ENCODE results near the gene MTFR1L. TPM values are rescaled to one million over a fixed set of nuclear protein-coding genes. Genes with fewer than 3 reads are reported as not detected.

Gene MTFR1L
- total RNA-seq, 1 experiment from 2014 or later, result 28.9 TPM

DNA sequence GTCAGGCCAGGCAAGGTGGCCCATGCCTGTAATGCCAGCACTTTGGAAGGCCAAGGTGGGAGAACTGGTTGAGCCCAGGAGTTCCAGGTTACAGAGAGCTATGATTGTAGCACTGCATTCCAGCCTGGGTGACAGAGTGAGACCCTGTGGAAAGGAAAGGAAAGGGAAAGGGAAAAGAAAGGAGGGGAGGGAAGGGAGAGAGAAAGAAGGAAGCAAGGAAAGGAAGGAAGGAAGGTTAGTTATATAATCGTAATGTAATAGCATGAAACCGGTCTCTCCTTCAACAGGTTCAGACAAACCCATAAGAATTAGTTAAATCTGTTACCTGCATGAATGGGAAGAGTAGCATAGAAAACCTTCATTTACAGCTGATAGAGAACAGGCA, 56.9 kb downstream of the MTFR1L start:
- H3K4me3 Mint-ChIP-seq, result no peak overlapping the region
- peaks cover 21% of the 10 kb centered on the region for H3K27me3 Mint-ChIP-seq (ENCODE audit: low read depth)
- ChIA-PET CTCF (interaction anchor here (1.2 to 4.1 kb wide), 3 partner anchors 19 to 287 kb away, joined by 3 to 55 read pairs (median 6); no protein-coding TSS in a partner anchor), POLR2A (interaction anchor here (2.5 kb wide), 1 partner anchor 16 kb away, joined by 16 read pairs; no protein-coding TSS in a partner anchor)
- TF ChIP-seq, protein P1, sequence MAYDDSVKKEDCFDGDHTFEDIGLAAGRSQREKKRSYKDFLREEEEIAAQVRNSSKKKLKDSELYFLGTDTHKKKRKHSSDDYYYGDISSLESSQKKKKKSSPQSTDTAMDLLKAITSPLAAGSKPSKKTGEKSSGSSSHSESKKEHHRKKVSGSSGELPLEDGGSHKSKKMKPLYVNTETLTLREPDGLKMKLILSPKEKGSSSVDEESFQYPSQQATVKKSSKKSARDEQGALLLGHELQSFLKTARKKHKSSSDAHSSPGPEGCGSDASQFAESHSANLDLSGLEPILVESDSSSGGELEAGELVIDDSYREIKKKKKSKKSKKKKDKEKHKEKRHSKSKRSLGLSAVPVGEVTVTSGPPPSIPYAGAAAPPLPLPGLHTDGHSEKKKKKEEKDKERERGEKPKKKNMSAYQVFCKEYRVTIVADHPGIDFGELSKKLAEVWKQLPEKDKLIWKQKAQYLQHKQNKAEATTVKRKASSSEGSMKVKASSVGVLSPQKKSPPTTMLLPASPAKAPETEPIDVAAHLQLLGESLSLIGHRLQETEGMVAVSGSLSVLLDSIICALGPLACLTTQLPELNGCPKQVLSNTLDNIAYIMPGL (CRISPR knock-in tag; IDR thresholded peaks at IDR 0.05), result no peak
- TF ChIP-seq TP53 (CRISPR knock-in tag; IDR thresholded peaks at IDR 0.05), result no peak
- no peaks in the 10 kb centered on the region for H3K36me3 Mint-ChIP-seq
- no peak for DNase-seq (ENCODE audit: low spot score)
- H3K27ac Mint-ChIP-seq, result no peak overlapping the region
- H3K4me1 Mint-ChIP-seq, result peaks cover 13% of the 10 kb centered on the region
- ATAC-seq, result no peak
- no peaks in the 10 kb centered on the region for H3K9me3 Mint-ChIP-seq

DNA sequence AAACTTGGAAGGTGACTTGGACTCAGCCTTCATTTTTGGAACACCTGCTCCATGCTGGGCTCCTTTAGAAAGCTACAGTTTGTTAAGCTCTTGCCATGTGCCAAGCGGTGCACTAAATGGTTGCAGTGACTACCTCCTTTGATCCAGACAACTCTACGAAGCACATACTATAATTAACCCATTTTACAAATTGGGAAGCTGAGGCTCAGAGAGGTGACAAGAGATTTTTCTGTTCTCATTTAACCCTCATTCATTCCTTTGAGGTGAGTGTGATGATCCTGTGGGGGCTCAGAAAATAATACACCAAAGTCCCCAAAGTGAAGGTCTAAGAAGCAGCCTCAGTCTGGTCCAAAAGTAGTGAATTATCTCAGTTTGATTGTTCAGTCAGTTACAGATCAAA, 57.4 kb downstream of the MTFR1L start:
- H3K27me3 Mint-ChIP-seq (ENCODE audit: low read depth), result peaks cover 21% of the 10 kb centered on the region
- CTCF ChIA-PET, result interaction anchor here (4.1 kb wide), 1 partner anchor 19 kb away, joined by 55 read pairs; no protein-coding TSS in a partner anchor
- no peaks in the 10 kb centered on the region for H3K9me3 Mint-ChIP-seq
- no peak overlapping the region for H3K4me3 Mint-ChIP-seq
- no peak overlapping the region for H3K27ac Mint-ChIP-seq
- DNase-seq (ENCODE audit: low spot score), result no peak
- POLR2A ChIA-PET, result no interaction called here
- TF ChIP-seq, protein P2, sequence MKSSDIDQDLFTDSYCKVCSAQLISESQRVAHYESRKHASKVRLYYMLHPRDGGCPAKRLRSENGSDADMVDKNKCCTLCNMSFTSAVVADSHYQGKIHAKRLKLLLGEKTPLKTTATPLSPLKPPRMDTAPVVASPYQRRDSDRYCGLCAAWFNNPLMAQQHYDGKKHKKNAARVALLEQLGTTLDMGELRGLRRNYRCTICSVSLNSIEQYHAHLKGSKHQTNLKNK (CRISPR knock-in tag; IDR thresholded peaks at IDR 0.05), result no peak
- no peak for TF ChIP-seq TCF7 (CRISPR knock-in tag; IDR thresholded peaks at IDR 0.05; ENCODE audit: low read depth)
- no peak for TF ChIP-seq ZNF416 (CRISPR knock-in tag; IDR thresholded peaks at IDR 0.05)
- no peak for TF ChIP-seq NFYB (CRISPR knock-in tag; conservative IDR thresholded peaks at IDR 0.05; ENCODE audit: low read depth)
- no peak for TF ChIP-seq IRF2 (CRISPR knock-in tag; IDR thresholded peaks at IDR 0.05; ENCODE audit: borderline replicate concordance, low read depth)
- no peak for TF ChIP-seq NFATC4 (CRISPR knock-in tag; IDR thresholded peaks at IDR 0.05)
- TF ChIP-seq, protein P3, sequence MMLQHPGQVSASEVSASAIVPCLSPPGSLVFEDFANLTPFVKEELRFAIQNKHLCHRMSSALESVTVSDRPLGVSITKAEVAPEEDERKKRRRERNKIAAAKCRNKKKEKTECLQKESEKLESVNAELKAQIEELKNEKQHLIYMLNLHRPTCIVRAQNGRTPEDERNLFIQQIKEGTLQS (CRISPR knock-in tag; conservative IDR thresholded peaks at IDR 0.05), result no peak
- TF ChIP-seq, protein P4, sequence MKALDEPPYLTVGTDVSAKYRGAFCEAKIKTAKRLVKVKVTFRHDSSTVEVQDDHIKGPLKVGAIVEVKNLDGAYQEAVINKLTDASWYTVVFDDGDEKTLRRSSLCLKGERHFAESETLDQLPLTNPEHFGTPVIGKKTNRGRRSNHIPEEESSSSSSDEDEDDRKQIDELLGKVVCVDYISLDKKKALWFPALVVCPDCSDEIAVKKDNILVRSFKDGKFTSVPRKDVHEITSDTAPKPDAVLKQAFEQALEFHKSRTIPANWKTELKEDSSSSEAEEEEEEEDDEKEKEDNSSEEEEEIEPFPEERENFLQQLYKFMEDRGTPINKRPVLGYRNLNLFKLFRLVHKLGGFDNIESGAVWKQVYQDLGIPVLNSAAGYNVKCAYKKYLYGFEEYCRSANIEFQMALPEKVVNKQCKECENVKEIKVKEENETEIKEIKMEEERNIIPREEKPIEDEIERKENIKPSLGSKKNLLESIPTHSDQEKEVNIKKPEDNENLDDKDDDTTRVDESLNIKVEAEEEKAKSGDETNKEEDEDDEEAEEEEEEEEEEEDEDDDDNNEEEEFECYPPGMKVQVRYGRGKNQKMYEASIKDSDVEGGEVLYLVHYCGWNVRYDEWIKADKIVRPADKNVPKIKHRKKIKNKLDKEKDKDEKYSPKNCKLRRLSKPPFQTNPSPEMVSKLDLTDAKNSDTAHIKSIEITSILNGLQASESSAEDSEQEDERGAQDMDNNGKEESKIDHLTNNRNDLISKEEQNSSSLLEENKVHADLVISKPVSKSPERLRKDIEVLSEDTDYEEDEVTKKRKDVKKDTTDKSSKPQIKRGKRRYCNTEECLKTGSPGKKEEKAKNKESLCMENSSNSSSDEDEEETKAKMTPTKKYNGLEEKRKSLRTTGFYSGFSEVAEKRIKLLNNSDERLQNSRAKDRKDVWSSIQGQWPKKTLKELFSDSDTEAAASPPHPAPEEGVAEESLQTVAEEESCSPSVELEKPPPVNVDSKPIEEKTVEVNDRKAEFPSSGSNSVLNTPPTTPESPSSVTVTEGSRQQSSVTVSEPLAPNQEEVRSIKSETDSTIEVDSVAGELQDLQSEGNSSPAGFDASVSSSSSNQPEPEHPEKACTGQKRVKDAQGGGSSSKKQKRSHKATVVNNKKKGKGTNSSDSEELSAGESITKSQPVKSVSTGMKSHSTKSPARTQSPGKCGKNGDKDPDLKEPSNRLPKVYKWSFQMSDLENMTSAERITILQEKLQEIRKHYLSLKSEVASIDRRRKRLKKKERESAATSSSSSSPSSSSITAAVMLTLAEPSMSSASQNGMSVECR (CRISPR knock-in tag; IDR thresholded peaks at IDR 0.05; ENCODE audit: borderline replicate concordance), result no peak
- TF ChIP-seq, protein P5, sequence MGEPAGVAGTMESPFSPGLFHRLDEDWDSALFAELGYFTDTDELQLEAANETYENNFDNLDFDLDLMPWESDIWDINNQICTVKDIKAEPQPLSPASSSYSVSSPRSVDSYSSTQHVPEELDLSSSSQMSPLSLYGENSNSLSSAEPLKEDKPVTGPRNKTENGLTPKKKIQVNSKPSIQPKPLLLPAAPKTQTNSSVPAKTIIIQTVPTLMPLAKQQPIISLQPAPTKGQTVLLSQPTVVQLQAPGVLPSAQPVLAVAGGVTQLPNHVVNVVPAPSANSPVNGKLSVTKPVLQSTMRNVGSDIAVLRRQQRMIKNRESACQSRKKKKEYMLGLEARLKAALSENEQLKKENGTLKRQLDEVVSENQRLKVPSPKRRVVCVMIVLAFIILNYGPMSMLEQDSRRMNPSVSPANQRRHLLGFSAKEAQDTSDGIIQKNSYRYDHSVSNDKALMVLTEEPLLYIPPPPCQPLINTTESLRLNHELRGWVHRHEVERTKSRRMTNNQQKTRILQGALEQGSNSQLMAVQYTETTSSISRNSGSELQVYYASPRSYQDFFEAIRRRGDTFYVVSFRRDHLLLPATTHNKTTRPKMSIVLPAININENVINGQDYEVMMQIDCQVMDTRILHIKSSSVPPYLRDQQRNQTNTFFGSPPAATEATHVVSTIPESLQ (CRISPR knock-in tag; IDR thresholded peaks at IDR 0.05), result no peak
- TF ChIP-seq ETV6 (CRISPR knock-in tag; IDR thresholded peaks at IDR 0.05), result no peak
- no peak for TF ChIP-seq FOXJ3 (CRISPR knock-in tag; IDR thresholded peaks at IDR 0.05; ENCODE audit: borderline replicate concordance)
- TF ChIP-seq, protein P6, sequence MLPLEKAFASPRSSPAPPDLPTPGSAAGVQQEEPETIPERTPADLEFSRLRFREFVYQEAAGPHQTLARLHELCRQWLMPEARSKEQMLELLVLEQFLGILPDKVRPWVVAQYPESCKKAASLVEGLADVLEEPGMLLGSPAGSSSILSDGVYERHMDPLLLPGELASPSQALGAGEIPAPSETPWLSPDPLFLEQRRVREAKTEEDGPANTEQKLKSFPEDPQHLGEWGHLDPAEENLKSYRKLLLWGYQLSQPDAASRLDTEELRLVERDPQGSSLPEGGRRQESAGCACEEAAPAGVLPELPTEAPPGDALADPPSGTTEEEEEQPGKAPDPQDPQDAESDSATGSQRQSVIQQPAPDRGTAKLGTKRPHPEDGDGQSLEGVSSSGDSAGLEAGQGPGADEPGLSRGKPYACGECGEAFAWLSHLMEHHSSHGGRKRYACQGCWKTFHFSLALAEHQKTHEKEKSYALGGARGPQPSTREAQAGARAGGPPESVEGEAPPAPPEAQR (CRISPR knock-in tag; IDR thresholded peaks at IDR 0.05), result no peak
- TF ChIP-seq SP1 (CRISPR knock-in tag; conservative IDR thresholded peaks at IDR 0.05), result no peak
- no peak for TF ChIP-seq ZNF317 (CRISPR knock-in tag; IDR thresholded peaks at IDR 0.05; ENCODE audit: borderline replicate concordance, low read depth)
- TF ChIP-seq CREB1 (CRISPR knock-in tag; IDR thresholded peaks at IDR 0.05), result no peak
- no peak for TF ChIP-seq NFE2L1 (CRISPR knock-in tag; IDR thresholded peaks at IDR 0.05)
- TF ChIP-seq FOXP1 (CRISPR knock-in tag; IDR thresholded peaks at IDR 0.05; ENCODE audit: borderline replicate concordance), result no peak
- no peak for TF ChIP-seq SMAD3 (CRISPR knock-in tag; IDR thresholded peaks at IDR 0.05; ENCODE audit: borderline replicate concordance)
- ATAC-seq, result no peak
- peaks cover 12% of the 10 kb centered on the region for H3K4me1 Mint-ChIP-seq
- H3K36me3 Mint-ChIP-seq, result no peaks in the 10 kb centered on the region
